Osteoblast (primary cell): ENCODE measurements around the gene OSCP1. TPM values are rescaled to one million over a fixed set of nuclear protein-coding genes. Genes with fewer than 3 reads are reported as not detected.

ENCODE experiments used
- DNase-seq: peaks from one replicate; pipeline ENCODE4 v3.0.0; 2011; ENCODE audit warnings: low spot score, mixed read lengths; ENCODE audit not compliant: insufficient read length; ENCODE audit errors: missing footprints
- H2AFZ ChIP-seq: 2 replicates; pipeline ENCODE4 v1.6.0; 2011; ENCODE audit warnings: mild to moderate bottlenecking, low read length
- H3K27ac ChIP-seq: 2 replicates; pipeline ENCODE4 v1.5.1; 2011; ENCODE audit warnings: mild to moderate bottlenecking, low read depth, low read length, moderate library complexity
- H3K27me3 ChIP-seq: 2 replicates; pipeline ENCODE4 v1.6.0; 2012; ENCODE audit warnings: mild to moderate bottlenecking, control low read depth, inconsistent platforms, low read length, moderate library complexity; ENCODE audit not compliant: insufficient read depth
- H3K36me3 ChIP-seq: 2 replicates; pipeline ENCODE4 v1.5.1; 2011; ENCODE audit warnings: mild to moderate bottlenecking, low read length, control low read depth, moderate library complexity; ENCODE audit not compliant: insufficient read depth
- H3K4me1 ChIP-seq: 2 replicates; pipeline ENCODE4 v1.5.1; 2011; ENCODE audit warnings: mild to moderate bottlenecking, low read length, control low read depth, moderate library complexity; ENCODE audit not compliant: insufficient read depth
- H3K4me2 ChIP-seq: 2 replicates; pipeline ENCODE4 v1.6.0; 2011; ENCODE audit warnings: mild to moderate bottlenecking, low read length; ENCODE audit not compliant: insufficient read depth
- H3K4me3 ChIP-seq: fragments of 200-600 bp; sonication (generic); 3 replicates; pipeline ENCODE4 v1.5.1; 2012; ENCODE audit warnings: mild to moderate bottlenecking, low read length, inconsistent platforms; ENCODE audit not compliant: insufficient read depth
- H3K79me2 ChIP-seq: 2 replicates; pipeline ENCODE4 v1.6.0; 2012; ENCODE audit warnings: mild to moderate bottlenecking, low read length, control low read depth, inconsistent platforms; ENCODE audit not compliant: insufficient read depth
- H3K9me3 ChIP-seq: 2 replicates; pipeline ENCODE4 v1.5.1; 2011; ENCODE audit warnings: low read depth, low read length, control low read depth
- H4K20me1 ChIP-seq: 2 replicates; pipeline ENCODE4 v1.6.0; 2012; ENCODE audit warnings: mild to moderate bottlenecking, low read length, control low read depth; ENCODE audit not compliant: insufficient read depth
- total RNA-seq: library from RNA; depleted of rRNA; stranded (reverse); fragments of >200 nt; gene quantifications from 2 replicates; pipeline ENCODE4 v1.2.3, GENCODE V29; 2012
- TF ChIP-seq, protein P1 (sequence below): IDR thresholded peaks from 2 replicates; pipeline ENCODE4 v1.5.1; 2011; ENCODE audit warnings: mild to moderate bottlenecking, low read depth, low read length, moderate library complexity; ENCODE audit errors: extremely low read depth

Gene OSCP1
- total RNA-seq, 1 donor, result 14.5 TPM

DNA sequence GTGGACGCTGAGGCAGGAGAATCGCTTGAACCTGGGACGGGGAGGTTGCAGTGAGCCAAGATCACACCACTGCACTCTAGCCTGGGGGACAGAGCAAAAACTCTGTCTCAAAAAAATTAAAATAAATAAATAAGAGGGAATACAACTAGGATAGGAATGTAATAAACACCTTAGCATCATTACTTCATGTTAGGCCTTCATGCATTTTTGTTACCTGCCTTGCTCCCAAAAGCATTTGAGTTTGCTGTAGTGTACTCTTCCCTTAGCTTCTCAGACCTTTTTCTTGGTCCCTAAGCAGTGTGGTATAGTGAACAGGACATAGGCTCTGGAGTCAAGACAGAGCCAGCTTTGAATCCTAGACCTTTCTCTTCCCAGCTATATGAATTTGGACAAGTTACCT is 2.8 kb upstream of the OSCP1 start:
- H3K36me3 ChIP-seq, result peaks cover 25% of the 10 kb centered on the region
- no peak for DNase-seq
- H3K4me2 ChIP-seq, result no peak overlapping the region
- TF ChIP-seq, protein P1, sequence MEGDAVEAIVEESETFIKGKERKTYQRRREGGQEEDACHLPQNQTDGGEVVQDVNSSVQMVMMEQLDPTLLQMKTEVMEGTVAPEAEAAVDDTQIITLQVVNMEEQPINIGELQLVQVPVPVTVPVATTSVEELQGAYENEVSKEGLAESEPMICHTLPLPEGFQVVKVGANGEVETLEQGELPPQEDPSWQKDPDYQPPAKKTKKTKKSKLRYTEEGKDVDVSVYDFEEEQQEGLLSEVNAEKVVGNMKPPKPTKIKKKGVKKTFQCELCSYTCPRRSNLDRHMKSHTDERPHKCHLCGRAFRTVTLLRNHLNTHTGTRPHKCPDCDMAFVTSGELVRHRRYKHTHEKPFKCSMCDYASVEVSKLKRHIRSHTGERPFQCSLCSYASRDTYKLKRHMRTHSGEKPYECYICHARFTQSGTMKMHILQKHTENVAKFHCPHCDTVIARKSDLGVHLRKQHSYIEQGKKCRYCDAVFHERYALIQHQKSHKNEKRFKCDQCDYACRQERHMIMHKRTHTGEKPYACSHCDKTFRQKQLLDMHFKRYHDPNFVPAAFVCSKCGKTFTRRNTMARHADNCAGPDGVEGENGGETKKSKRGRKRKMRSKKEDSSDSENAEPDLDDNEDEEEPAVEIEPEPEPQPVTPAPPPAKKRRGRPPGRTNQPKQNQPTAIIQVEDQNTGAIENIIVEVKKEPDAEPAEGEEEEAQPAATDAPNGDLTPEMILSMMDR, result no peak
- H3K4me3 ChIP-seq, result no peak overlapping the region
- no peaks in the 10 kb centered on the region for H3K9me3 ChIP-seq
- H3K4me1 ChIP-seq, result peaks cover 15% of the 10 kb centered on the region
- peaks cover 5% of the 10 kb centered on the region for H3K79me2 ChIP-seq
- H3K27ac ChIP-seq, result no peak overlapping the region
- H2AFZ ChIP-seq, result no peak overlapping the region
- H4K20me1 ChIP-seq, result no peaks in the 10 kb centered on the region
- no peaks in the 10 kb centered on the region for H3K27me3 ChIP-seq

DNA sequence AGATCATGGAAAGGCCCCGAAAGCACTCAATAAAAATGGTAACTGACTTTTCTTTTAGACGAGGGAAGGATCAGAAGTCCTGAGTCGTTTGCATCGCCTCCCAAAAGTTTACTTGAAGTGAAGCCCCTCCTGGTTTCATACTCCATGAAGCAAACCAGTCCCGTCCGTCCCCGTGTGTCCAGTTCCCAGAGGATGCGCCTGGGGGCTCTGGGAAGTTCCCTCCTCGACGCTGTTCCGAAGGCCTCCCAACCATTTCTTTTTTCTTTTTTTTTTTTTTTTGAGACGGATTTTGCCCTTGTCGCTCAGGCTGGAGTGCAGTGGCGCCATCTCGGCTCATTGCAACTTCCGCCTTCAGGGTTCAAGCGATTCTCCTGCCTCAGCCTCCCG is 661 bp upstream of the OSCP1 start:
- no peaks in the 10 kb centered on the region for H3K9me3 ChIP-seq
- peaks cover 13% of the 10 kb centered on the region for H3K36me3 ChIP-seq
- peak overlapping the region; percentile 97 for H3K27ac ChIP-seq
- peak overlapping the region; percentile 88 for H3K4me2 ChIP-seq
- peaks cover 15% of the 10 kb centered on the region for H3K4me1 ChIP-seq
- H3K4me3 ChIP-seq, result peak overlapping the region; percentile 86
- no peaks in the 10 kb centered on the region for H3K27me3 ChIP-seq
- DNase-seq, result peak; percentile 74
- H3K79me2 ChIP-seq, result peaks cover 5% of the 10 kb centered on the region
- H4K20me1 ChIP-seq, result no peaks in the 10 kb centered on the region
- H2AFZ ChIP-seq, result peak overlapping the region; percentile 94
- TF ChIP-seq, protein P1, result no peak

DNA sequence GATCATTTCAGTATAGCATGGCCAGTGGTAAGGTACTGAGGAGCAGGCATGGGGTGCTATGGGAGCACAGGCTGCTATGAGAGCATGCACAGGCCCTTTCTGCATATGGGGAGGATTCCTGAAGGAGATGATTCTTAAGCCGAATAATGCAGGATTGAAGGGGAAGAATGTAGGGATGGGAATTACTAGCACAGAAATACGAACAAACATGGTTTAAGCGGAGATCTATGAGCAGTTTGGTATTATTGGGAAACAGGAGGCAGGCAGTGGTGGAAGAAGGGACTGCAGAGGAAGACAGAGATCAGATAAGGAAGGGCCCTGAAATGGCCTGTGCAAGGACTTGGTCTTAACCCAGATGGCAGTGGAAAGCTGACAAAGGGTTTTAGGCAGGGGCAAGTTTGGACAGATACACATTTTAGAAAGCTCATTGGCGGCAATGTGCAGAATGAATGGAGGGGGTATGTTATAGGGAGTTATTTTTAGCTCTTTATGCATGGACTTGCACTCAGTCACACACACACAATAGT is 1.7 kb downstream of the OSCP1 start:
- no peak overlapping the region for H2AFZ ChIP-seq
- H3K27ac ChIP-seq, result no peak overlapping the region
- no peaks in the 10 kb centered on the region for H4K20me1 ChIP-seq
- no peak overlapping the region for H3K4me3 ChIP-seq
- H3K27me3 ChIP-seq, result no peaks in the 10 kb centered on the region
- peaks cover 15% of the 10 kb centered on the region for H3K4me1 ChIP-seq
- H3K79me2 ChIP-seq, result peaks cover 5% of the 10 kb centered on the region
- no peaks in the 10 kb centered on the region for H3K9me3 ChIP-seq
- no peak for DNase-seq
- no peak overlapping the region for H3K4me2 ChIP-seq
- TF ChIP-seq, protein P1, result no peak
- H3K36me3 ChIP-seq, result peaks cover 1% of the 10 kb centered on the region

DNA sequence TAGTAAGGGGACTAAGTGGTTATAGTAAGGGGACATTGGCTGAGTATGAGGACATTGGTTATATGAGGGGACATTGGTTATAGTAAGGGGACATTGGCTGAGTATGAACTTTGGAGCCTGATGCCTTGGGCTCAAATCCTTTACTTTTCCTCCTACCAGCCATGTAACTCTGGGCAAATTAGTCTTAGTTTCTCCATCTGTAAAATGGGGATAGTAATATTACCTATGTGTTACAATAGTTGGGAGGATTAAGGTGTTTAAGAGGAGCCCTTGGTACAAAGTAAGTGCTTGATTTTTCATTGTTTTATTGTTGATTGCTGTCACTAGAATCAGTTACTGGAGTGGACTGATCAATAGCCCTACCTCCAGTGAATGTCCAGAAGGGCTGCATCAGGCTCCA is 2.8 kb downstream of the OSCP1 start:
- Histone ChIP-seq H3K4me1 (peaks cover 15% of the 10 kb centered on the region), H3K79me2 (peaks cover 5% of the 10 kb centered on the region), H2AFZ (no peak overlapping the region), H4K20me1 (no peaks in the 10 kb centered on the region), H3K27ac (no peak overlapping the region), H3K4me3 (no peak overlapping the region), H3K9me3 (no peaks in the 10 kb centered on the region), H3K27me3 (no peaks in the 10 kb centered on the region), H3K36me3 (peaks cover 4% of the 10 kb centered on the region), H3K4me2 (no peak overlapping the region)
- DNase-seq, result no peak
- TF ChIP-seq, protein P1, result no peak
